NOMO-1 treated with dmso at 0.1 percent for 144 hours (cell line): ENCODE data around the gene PROKR1.
"Not testable (repeated sequence)": the region's sequence is repeated elsewhere in the genome, so short reads cannot be mapped to it uniquely, and the experiment has no call there.

Source experiments
- DNase-seq: peaks from one replicate; lab custom pipeline; 2025; ENCODE audit not compliant: unreplicated experiment; lab: John Stamatoyannopoulos, UW

The PROKR1 gene

GRCh38 chr2:68643011-68643873 lies at the start of gene PROKR1:
PROKR1 (plus strand) TSS chr2:68643579; CDS start chr2:68645822, 2,243 bp downstream.
- DNase-seq: no peak

- DNase-seq: peak; percentile 6
Observed at GRCh38 chr2:68594041-68594440, 49.3 kb upstream of the PROKR1 start.

GRCh38 chr2:68594674-68595492 lies 48.5 kb upstream of the PROKR1 start:
- DNase-seq: peak; percentile 20

GRCh38 chr2:68595493-68595785 lies 47.9 kb upstream of the PROKR1 start:
- DNase-seq: not testable (repeated sequence)

- not testable (repeated sequence) for DNase-seq
Observed at GRCh38 chr2:68600495-68600894, 42.9 kb upstream of the PROKR1 start.

- DNase-seq: no peak
Observed at GRCh38 chr2:68603059-68603458, 40.3 kb upstream of the PROKR1 start.

- no peak for DNase-seq
Observed at GRCh38 chr2:68604077-68604476, 39.3 kb upstream of the PROKR1 start.

- no peak for DNase-seq
Observed at GRCh38 chr2:68605939-68606338, 37.4 kb upstream of the PROKR1 start.

- DNase-seq: no peak
Observed at GRCh38 chr2:68606759-68607158, 36.6 kb upstream of the PROKR1 start.

- no peak for DNase-seq
Observed at GRCh38 chr2:68607837-68608236, 35.5 kb upstream of the PROKR1 start.

- no peak for DNase-seq
Observed at GRCh38 chr2:68612765-68613519, 30.4 kb upstream of the PROKR1 start.

- DNase-seq: no peak
Observed at GRCh38 chr2:68620772-68621171, 22.6 kb upstream of the PROKR1 start.

GRCh38 chr2:68623820-68624219 lies 19.6 kb upstream of the PROKR1 start:
- no peak for DNase-seq

GRCh38 chr2:68627615-68628014 lies 15.8 kb upstream of the PROKR1 start:
- no peak for DNase-seq

- DNase-seq: no peak
Observed at GRCh38 chr2:68632021-68632420, 11.4 kb upstream of the PROKR1 start.

- no peak for DNase-seq
Observed at GRCh38 chr2:68637047-68637446, 6.3 kb upstream of the PROKR1 start.

- no peak for DNase-seq
Observed at GRCh38 chr2:68643874-68644485, 601 bp downstream of the PROKR1 start.

- no peak for DNase-seq
Observed at GRCh38 chr2:68645523-68645922, 2.1 kb downstream of the PROKR1 start.

- no peak for DNase-seq
Observed at GRCh38 chr2:68646303-68646702, 2.9 kb downstream of the PROKR1 start.

GRCh38 chr2:68650645-68651044 lies 7.3 kb downstream of the PROKR1 start:
- DNase-seq: no peak

- DNase-seq: no peak
Observed at GRCh38 chr2:68653034-68653433, 9.7 kb downstream of the PROKR1 start.
